ENCODE data around the gene PLA2G2D.

The PLA2G2D gene

DNA sequence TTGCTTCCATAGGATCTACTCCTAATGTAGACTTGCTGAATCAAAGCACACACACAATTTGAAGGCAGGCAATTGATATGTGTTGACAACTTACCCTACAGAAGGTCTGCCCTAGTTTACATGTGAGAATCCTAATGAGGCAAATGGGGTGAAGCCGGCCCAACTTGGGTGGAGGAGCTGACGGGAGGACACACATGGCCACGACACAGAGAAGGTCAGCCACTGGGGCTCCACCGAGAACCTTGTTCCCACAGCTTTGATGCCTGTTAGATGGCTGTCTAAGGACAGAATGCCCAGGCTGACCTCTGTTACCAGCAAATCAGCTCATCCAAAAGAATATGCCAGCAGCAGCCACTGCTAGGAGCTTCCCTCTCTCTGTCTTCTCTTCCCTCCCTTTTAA lies 1.5 kb upstream of the PLA2G2D start:
- Histone ChIP-seq H3K27ac (ENCODE audit: low read depth, low read length) (no peak overlapping the region), H3K27me3 (ENCODE audit: control insufficient read depth, low read length) (peaks cover 21% of the 10 kb centered on the region), H3K9me2 (replicated peaks; ENCODE audit: control insufficient read depth, low read length) (no peaks in the 10 kb centered on the region), H3K4me3 (ENCODE audit: low read length) (no peak overlapping the region), H3K4me2 (ENCODE audit: low read length) (no peak overlapping the region), H3F3A (ENCODE audit: control insufficient read depth, insufficient read depth) (no peaks in the 10 kb centered on the region), H3K9me3 (ENCODE audit: control insufficient read depth, insufficient read depth, low read length) (no peaks in the 10 kb centered on the region), H4K20me1 (ENCODE audit: control insufficient read depth, insufficient read depth, low read depth, low read length) (no peaks in the 10 kb centered on the region), H3K79me2 (ENCODE audit: control insufficient read depth, low read length) (no peaks in the 10 kb centered on the region), H3K4me1 (ENCODE audit: control insufficient read depth, low read length) (peaks cover 8% of the 10 kb centered on the region), H3K36me3 (ENCODE audit: control insufficient read depth, low read length) (no peaks in the 10 kb centered on the region)
- no peak for TF ChIP-seq EZH2phosphoT487 (IDR thresholded peaks at IDR 0.05; ENCODE audit: borderline replicate concordance, low read length)
- TF ChIP-seq, protein P1, sequence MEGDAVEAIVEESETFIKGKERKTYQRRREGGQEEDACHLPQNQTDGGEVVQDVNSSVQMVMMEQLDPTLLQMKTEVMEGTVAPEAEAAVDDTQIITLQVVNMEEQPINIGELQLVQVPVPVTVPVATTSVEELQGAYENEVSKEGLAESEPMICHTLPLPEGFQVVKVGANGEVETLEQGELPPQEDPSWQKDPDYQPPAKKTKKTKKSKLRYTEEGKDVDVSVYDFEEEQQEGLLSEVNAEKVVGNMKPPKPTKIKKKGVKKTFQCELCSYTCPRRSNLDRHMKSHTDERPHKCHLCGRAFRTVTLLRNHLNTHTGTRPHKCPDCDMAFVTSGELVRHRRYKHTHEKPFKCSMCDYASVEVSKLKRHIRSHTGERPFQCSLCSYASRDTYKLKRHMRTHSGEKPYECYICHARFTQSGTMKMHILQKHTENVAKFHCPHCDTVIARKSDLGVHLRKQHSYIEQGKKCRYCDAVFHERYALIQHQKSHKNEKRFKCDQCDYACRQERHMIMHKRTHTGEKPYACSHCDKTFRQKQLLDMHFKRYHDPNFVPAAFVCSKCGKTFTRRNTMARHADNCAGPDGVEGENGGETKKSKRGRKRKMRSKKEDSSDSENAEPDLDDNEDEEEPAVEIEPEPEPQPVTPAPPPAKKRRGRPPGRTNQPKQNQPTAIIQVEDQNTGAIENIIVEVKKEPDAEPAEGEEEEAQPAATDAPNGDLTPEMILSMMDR (IDR thresholded peaks at IDR 0.05; ENCODE audit: low read depth, low read length, poor library complexity, severe bottlenecking): no peak

DNA sequence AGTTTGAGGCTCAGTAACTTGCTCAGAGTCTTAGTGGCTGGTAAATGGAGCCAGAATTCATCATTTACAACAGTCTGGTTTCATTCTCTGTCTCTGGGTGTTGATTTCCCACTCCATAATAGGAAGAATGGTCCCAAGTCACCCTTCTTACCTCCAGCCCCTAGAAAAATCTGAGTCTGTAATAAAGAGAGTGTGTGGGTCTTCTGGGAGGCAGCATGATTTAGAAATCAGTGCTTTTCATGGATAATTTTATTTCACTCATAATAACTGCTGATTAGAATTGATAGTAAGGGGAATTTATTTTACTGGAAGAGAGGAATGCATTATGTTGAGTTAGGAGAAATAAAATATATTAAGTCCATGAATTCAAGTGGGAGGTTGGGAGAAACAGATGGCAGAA lies 2.1 kb downstream of the PLA2G2D start:
- Histone ChIP-seq H3K79me2 (ENCODE audit: control insufficient read depth, low read length) (no peaks in the 10 kb centered on the region), H3K4me1 (ENCODE audit: control insufficient read depth, low read length) (peaks cover 8% of the 10 kb centered on the region), H3F3A (ENCODE audit: control insufficient read depth, insufficient read depth) (no peaks in the 10 kb centered on the region), H3K27ac (ENCODE audit: low read depth, low read length) (no peak overlapping the region), H3K9me3 (ENCODE audit: control insufficient read depth, insufficient read depth, low read length) (no peaks in the 10 kb centered on the region), H3K9me2 (replicated peaks; ENCODE audit: control insufficient read depth, low read length) (no peaks in the 10 kb centered on the region), H4K20me1 (ENCODE audit: control insufficient read depth, insufficient read depth, low read depth, low read length) (no peaks in the 10 kb centered on the region), H3K27me3 (ENCODE audit: control insufficient read depth, low read length) (peaks cover 10% of the 10 kb centered on the region; the same call in 1 of the 2 replicates), H3K36me3 (ENCODE audit: control insufficient read depth, low read length) (no peaks in the 10 kb centered on the region), H3K4me3 (ENCODE audit: low read length) (no peak overlapping the region), H3K4me2 (ENCODE audit: low read length) (no peak overlapping the region)
- TF ChIP-seq, protein P1 (IDR thresholded peaks at IDR 0.05; ENCODE audit: low read depth, low read length, poor library complexity, severe bottlenecking): no peak
- TF ChIP-seq EZH2phosphoT487 (IDR thresholded peaks at IDR 0.05; ENCODE audit: borderline replicate concordance, low read length): no peak

DNA sequence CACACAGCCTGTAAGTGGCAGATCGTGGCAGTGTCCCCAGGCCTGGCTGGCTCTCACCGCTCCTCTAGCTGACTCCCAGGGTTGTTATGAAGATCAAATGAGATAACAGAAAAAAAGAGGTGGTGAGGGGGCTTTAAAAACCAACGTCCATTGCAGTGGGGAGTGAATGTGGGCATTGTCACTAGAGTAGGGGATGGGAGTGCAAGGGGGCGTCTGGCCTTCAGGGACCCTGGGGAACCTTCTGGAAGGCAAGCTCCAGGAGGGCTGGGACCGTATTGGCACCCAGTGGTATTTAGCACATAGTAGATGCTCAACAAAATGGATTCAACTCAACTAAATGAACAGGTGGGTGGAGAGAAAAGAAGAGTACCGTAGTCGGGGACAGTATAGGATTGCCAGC lies 3.4 kb downstream of the PLA2G2D start:
- Histone ChIP-seq H3K9me3 (ENCODE audit: control insufficient read depth, insufficient read depth, low read length) (no peaks in the 10 kb centered on the region), H3K9me2 (replicated peaks; ENCODE audit: control insufficient read depth, low read length) (no peaks in the 10 kb centered on the region)
- TF ChIP-seq, protein P1 (IDR thresholded peaks at IDR 0.05; ENCODE audit: low read depth, low read length, poor library complexity, severe bottlenecking): no peak
- no peak for TF ChIP-seq EZH2phosphoT487 (IDR thresholded peaks at IDR 0.05; ENCODE audit: borderline replicate concordance, low read length)

More for the DNA sequence above, 3.4 kb downstream of the PLA2G2D start:
- Histone ChIP-seq H3K27me3 (ENCODE audit: control insufficient read depth, low read length) (peaks cover under 1% of the 10 kb centered on the region; the same call in 1 of the 2 replicates), H3K36me3 (ENCODE audit: control insufficient read depth, low read length) (no peaks in the 10 kb centered on the region), H4K20me1 (ENCODE audit: control insufficient read depth, insufficient read depth, low read depth, low read length) (no peaks in the 10 kb centered on the region), H3K4me1 (ENCODE audit: control insufficient read depth, low read length) (peaks cover 8% of the 10 kb centered on the region), H3K27ac (ENCODE audit: low read depth, low read length) (no peak overlapping the region), H3K4me3 (ENCODE audit: low read length) (no peak overlapping the region), H3F3A (ENCODE audit: control insufficient read depth, insufficient read depth) (no peaks in the 10 kb centered on the region), H3K4me2 (ENCODE audit: low read length) (no peak overlapping the region), H3K79me2 (ENCODE audit: control insufficient read depth, low read length) (no peaks in the 10 kb centered on the region)

Data from DOHH2 (cell line).